Airway epithelial cell (primary cell): Measurements from ENCODE around the gene COPS2. TPM values are rescaled to one million over a fixed set of nuclear protein-coding genes. Genes with fewer than 3 reads are reported as not detected.

Experiments used
- total RNA-seq: library from RNA; depleted of rRNA; stranded (reverse); fragments of >200 nt; gene quantifications from 2 replicates; pipeline ENCODE4 v1.2.3, GENCODE V29; 2015

The COPS2 gene
- 35.7 and 38.9 TPM in 2 replicates for total RNA-seq

GRCh38 chr15:49155110-49155833, at the start of gene COPS2:
Gene COPS2 (minus strand): TSS chr15:49155599. CDS start chr15:49155578, 21 bp downstream.

GRCh38 chr15:49169880-49170597, 14.6 kb upstream of the COPS2 start, which contains the start of gene GALK2:
Gene GALK2 (plus strand): TSS chr15:49170247. CDS start chr15:49170323, 76 bp downstream.

Other genes starting within 250 kb of the COPS2 start
- 0.37 and 0.78 TPM in 2 replicates for gene SHC4, start 191.7 kb downstream of the COPS2 start, total RNA-seq
- gene SECISBP2L, start 109.2 kb downstream of the COPS2 start, total RNA-seq, result 6.6 and 12.6 TPM in 2 replicates
- 15.7 and 22.0 TPM in 2 replicates for gene GALK2, start 14.6 kb upstream of the COPS2 start, total RNA-seq